ENCODE data around the gene PHF11. TPM values are rescaled to one million over a fixed set of nuclear protein-coding genes. Genes with fewer than 3 reads are reported as not detected.

PHF11 gene
- polyA plus RNA-seq, 1 of the 3 experiments (the other 2 are of a cell fraction): 3.0 TPM

DNA sequence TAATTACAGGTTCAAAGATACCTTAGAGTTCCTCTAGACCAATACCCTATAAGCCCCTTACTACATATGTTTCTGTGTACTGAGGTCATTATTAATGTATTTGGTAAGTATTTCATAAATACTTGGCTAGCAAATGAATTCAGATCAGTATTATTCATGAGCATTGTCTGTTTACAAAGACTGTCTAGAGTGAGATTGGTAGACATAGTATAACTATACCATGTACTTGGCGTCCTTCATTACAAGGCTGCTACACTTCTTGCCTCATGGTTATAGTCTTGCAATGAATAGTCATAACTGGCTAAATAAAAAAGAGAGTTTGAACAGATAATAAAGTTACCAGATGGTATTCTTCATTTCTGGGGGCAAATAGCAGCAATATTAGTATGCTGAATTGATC lies 39.6 kb upstream of the PHF11 start:
- POLR2A ChIA-PET: no interaction called here
- H3F3A ChIP-seq (replicated peaks; ENCODE audit: insufficient read depth): peaks cover 4% of the 10 kb centered on the region
- 100% methylated on average over 1 of the region's 1 CpG for WGBS (ENCODE audit: low lambda C conversion rate)
- no peaks in the 10 kb centered on the region for H3K79me2 ChIP-seq (ENCODE audit: insufficient read depth)
- CTCF ChIA-PET: no interaction called here
- H3K4me2 ChIP-seq: no peak overlapping the region
- no peaks in the 10 kb centered on the region; a peak in 1 of 4 replicates for H3K4me1 ChIP-seq (ENCODE audit: control insufficient read depth in 1 of 2, insufficient read depth in 2 of 2, low read depth in 1 of 2, low read length in 1 of 2)
- DNase-seq: no peak
- no peaks in the 10 kb centered on the region for H3K9me3 ChIP-seq
- H3K27me3 ChIP-seq (ENCODE audit: insufficient read depth): no peaks in the 10 kb centered on the region
- H3K36me3 ChIP-seq (replicated peaks in 1 of 2; ENCODE audit: control insufficient read depth in 1 of 2, insufficient read depth in 2 of 2, low read length in 1 of 2): peaks cover 5 to 20% of the 10 kb centered on the region in 2 experiments
- no peaks in the 10 kb centered on the region for H4K20me1 ChIP-seq (ENCODE audit: insufficient read depth)
- H3K9ac ChIP-seq: no peak overlapping the region
- no peaks in the 10 kb centered on the region for H3K9me2 ChIP-seq
- no peak overlapping the region for H2AFZ ChIP-seq (ENCODE audit: low read depth)
- no peak overlapping the region for H3K4me3 ChIP-seq (ENCODE audit: low read depth in 2 of 2, low read length in 1 of 2)
- TF ChIP-seq, protein P1, sequence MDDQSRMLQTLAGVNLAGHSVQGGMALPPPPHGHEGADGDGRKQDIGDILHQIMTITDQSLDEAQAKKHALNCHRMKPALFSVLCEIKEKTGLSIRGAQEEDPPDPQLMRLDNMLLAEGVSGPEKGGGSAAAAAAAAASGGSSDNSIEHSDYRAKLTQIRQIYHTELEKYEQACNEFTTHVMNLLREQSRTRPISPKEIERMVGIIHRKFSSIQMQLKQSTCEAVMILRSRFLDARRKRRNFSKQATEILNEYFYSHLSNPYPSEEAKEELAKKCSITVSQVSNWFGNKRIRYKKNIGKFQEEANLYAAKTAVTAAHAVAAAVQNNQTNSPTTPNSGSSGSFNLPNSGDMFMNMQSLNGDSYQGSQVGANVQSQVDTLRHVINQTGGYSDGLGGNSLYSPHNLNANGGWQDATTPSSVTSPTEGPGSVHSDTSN (IDR thresholded peaks at IDR 0.05): no peak
- TF ChIP-seq ELF1 (IDR thresholded peaks at IDR 0.05): no peak
- no peak for TF ChIP-seq NRF1 (IDR thresholded peaks at IDR 0.05; ENCODE audit: low read depth, low read length)
- H3K27ac ChIP-seq (ENCODE audit: low read depth in 2 of 2, low read length in 1 of 2): no peak overlapping the region

DNA sequence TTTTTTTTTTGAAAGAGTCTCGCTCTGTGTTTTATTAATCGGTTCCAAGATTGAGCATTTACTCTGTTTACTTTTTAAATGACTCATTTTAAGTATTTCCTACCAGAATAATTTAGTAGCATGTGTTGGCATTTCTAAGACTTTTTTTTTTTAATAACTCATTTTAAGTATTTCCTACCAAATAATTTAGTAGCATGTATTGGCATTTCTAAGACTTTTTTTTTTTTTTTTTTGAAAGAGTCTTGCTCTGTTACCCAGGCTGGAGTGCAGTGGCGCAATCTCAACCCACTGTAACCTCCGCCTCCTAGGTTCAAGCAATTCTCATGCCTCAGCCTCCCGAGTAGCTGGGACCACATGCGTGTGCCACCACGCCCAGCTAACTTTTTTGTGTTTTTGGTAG lies 38.5 kb upstream of the PHF11 start:
- ChIA-PET POLR2A (no interaction called here), CTCF (no interaction called here)
- Histone ChIP-seq H3K27me3 (ENCODE audit: insufficient read depth) (no peaks in the 10 kb centered on the region), H3K4me3 (ENCODE audit: low read depth in 2 of 2, low read length in 1 of 2) (no peak overlapping the region), H3F3A (replicated peaks; ENCODE audit: insufficient read depth) (peaks cover 4% of the 10 kb centered on the region), H3K4me1 (ENCODE audit: control insufficient read depth in 1 of 2, insufficient read depth in 2 of 2, low read depth in 1 of 2, low read length in 1 of 2) (no peaks in the 10 kb centered on the region; a peak in 1 of 4 replicates), H3K27ac (ENCODE audit: low read depth in 2 of 2, low read length in 1 of 2) (no peak overlapping the region), H4K20me1 (ENCODE audit: insufficient read depth) (no peaks in the 10 kb centered on the region), H3K4me2 (no peak overlapping the region), H2AFZ (ENCODE audit: low read depth) (no peak overlapping the region), H3K79me2 (ENCODE audit: insufficient read depth) (no peaks in the 10 kb centered on the region), H3K36me3 (replicated peaks in 1 of 2; ENCODE audit: control insufficient read depth in 1 of 2, insufficient read depth in 2 of 2, low read length in 1 of 2) (peaks cover 16 to 25% of the 10 kb centered on the region in 2 experiments), H3K9me3 (no peaks in the 10 kb centered on the region), H3K9ac (no peak overlapping the region), H3K9me2 (no peaks in the 10 kb centered on the region)
- DNase-seq: no peak
- WGBS (ENCODE audit: low lambda C conversion rate): 95% methylated on average over 7 of the region's 7 CpGs
- TF ChIP-seq TEAD4 (IDR thresholded peaks at IDR 0.05; ENCODE audit: borderline replicate concordance, insufficient read depth): no peak
- TF ChIP-seq, protein P2, sequence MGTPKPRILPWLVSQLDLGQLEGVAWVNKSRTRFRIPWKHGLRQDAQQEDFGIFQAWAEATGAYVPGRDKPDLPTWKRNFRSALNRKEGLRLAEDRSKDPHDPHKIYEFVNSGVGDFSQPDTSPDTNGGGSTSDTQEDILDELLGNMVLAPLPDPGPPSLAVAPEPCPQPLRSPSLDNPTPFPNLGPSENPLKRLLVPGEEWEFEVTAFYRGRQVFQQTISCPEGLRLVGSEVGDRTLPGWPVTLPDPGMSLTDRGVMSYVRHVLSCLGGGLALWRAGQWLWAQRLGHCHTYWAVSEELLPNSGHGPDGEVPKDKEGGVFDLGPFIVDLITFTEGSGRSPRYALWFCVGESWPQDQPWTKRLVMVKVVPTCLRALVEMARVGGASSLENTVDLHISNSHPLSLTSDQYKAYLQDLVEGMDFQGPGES (IDR thresholded peaks at IDR 0.05; ENCODE audit: low read depth, low read length): no peak

DNA sequence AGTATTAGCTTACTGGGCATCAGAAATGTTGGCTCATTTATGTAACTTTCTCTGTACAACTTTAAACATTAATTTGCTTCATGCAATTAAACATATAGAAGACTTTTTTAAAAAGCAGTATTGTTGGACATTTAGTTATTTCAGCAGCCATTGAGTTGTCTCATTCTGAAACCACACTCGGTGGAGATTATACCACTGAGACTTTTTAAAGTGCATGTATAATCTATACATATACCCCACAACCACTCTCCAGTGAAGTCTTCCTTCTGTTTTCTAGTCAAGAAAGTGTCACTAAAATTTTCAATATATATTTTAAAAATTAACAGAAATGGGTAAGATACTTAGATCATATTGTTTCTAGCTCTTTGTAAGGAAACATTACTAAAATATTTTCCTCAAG lies 36.2 kb upstream of the PHF11 start:
- H3K27me3 ChIP-seq (ENCODE audit: insufficient read depth): no peaks in the 10 kb centered on the region
- H3K36me3 ChIP-seq (replicated peaks in 1 of 2; ENCODE audit: control insufficient read depth in 1 of 2, insufficient read depth in 2 of 2, low read length in 1 of 2): peaks cover 26 to 42% of the 10 kb centered on the region in 2 experiments
- H3K79me2 ChIP-seq (ENCODE audit: insufficient read depth): no peaks in the 10 kb centered on the region
- H3K4me2 ChIP-seq: no peak overlapping the region
- no peak overlapping the region for H3K27ac ChIP-seq (ENCODE audit: low read depth in 2 of 2, low read length in 1 of 2)
- H2AFZ ChIP-seq (ENCODE audit: low read depth): no peak overlapping the region
- H3K9me3 ChIP-seq: no peaks in the 10 kb centered on the region
- H3K4me3 ChIP-seq (ENCODE audit: low read depth in 2 of 2, low read length in 1 of 2): no peak overlapping the region
- TF ChIP-seq JUND (IDR thresholded peaks at IDR 0.05) (no peak), MEF2A (IDR thresholded peaks at IDR 0.05; ENCODE audit: borderline replicate concordance, low read depth) (no peak), ELF1 (IDR thresholded peaks at IDR 0.05) (no peak), YY1 (IDR thresholded peaks at IDR 0.05; ENCODE audit: low read depth) (no peak), SIN3A (IDR thresholded peaks at IDR 0.05; ENCODE audit: borderline replicate concordance, low read depth, low read length) (no peak), NFIC (IDR thresholded peaks at IDR 0.05; ENCODE audit: borderline replicate concordance) (no peak), FOXJ3 (CRISPR knock-in tag; IDR thresholded peaks at IDR 0.05) (no peak)
- no peaks in the 10 kb centered on the region for H3K9me2 ChIP-seq
- no peak overlapping the region for H3K9ac ChIP-seq
- 94% methylated on average over 1 of the region's 1 CpG for WGBS (ENCODE audit: low lambda C conversion rate)
- ChIA-PET POLR2A (no interaction called here), CTCF (interaction anchor here (1.3 to 2.0 kb wide), 2 partner anchors 15 to 148 kb away, joined by 3 to 6 read pairs; no protein-coding TSS in a partner anchor)
- DNase-seq: no peak
- H4K20me1 ChIP-seq (ENCODE audit: insufficient read depth): no peaks in the 10 kb centered on the region
- no peaks in the 10 kb centered on the region; a peak in 1 of 4 replicates for H3K4me1 ChIP-seq (ENCODE audit: control insufficient read depth in 1 of 2, insufficient read depth in 2 of 2, low read depth in 1 of 2, low read length in 1 of 2)
- peaks cover 4% of the 10 kb centered on the region for H3F3A ChIP-seq (replicated peaks; ENCODE audit: insufficient read depth)
